ENCODE results near the gene TENT4A.

The TENT4A gene

GRCh38 chr5:6700685-6701355 lies 12.4 kb upstream of the TENT4A start:
- no peak for DNase-seq (ENCODE audit: low read depth)

GRCh38 chr5:6701491-6701890 lies 11.7 kb upstream of the TENT4A start:
- DNase-seq (ENCODE audit: low read depth), result no peak

GRCh38 chr5:6702633-6703032 lies 10.6 kb upstream of the TENT4A start:
- no peak for DNase-seq (ENCODE audit: low read depth)

GRCh38 chr5:6703806-6704205 lies 9.4 kb upstream of the TENT4A start:
- no peak for DNase-seq (ENCODE audit: low read depth)

GRCh38 chr5:6704361-6704851 lies 8.8 kb upstream of the TENT4A start:
- peak; percentile 64 for DNase-seq (ENCODE audit: low read depth)

- no peak for DNase-seq (ENCODE audit: low read depth)
These were observed 8.1 kb upstream of the TENT4A start for GRCh38 chr5:6705088-6705487.

GRCh38 chr5:6705959-6706358 lies 7.3 kb upstream of the TENT4A start:
- DNase-seq (ENCODE audit: low read depth), result no peak

- no peak for DNase-seq (ENCODE audit: low read depth)
These were observed 5.4 kb upstream of the TENT4A start for GRCh38 chr5:6707852-6708251.

- DNase-seq (ENCODE audit: low read depth), result no peak
These were observed 4.4 kb upstream of the TENT4A start for GRCh38 chr5:6708814-6709213.

- no peak for DNase-seq (ENCODE audit: low read depth)
These were observed 3.2 kb upstream of the TENT4A start for GRCh38 chr5:6710070-6710469.

- DNase-seq (ENCODE audit: low read depth), result no peak
These were observed 2.5 kb upstream of the TENT4A start for GRCh38 chr5:6710551-6711318.

GRCh38 chr5:6711409-6712141 lies 1.7 kb upstream of the TENT4A start:
- no peak for DNase-seq (ENCODE audit: low read depth)

GRCh38 chr5:6712142-6712576 lies 1.1 kb upstream of the TENT4A start:
- DNase-seq (ENCODE audit: low read depth), result no peak

- DNase-seq (ENCODE audit: low read depth), result peak; percentile 64
These were observed 507 bp upstream of the TENT4A start for GRCh38 chr5:6712577-6713273.

- DNase-seq (ENCODE audit: low read depth), result no peak
These were observed 1.2 kb downstream of the TENT4A start for GRCh38 chr5:6714226-6715041.

- no peak for DNase-seq (ENCODE audit: low read depth)
These were observed 2.0 kb downstream of the TENT4A start for GRCh38 chr5:6715271-6715670.

GRCh38 chr5:6715758-6716628 lies 2.8 kb downstream of the TENT4A start:
- no peak for DNase-seq (ENCODE audit: low read depth)

- no peak for DNase-seq (ENCODE audit: low read depth)
These were observed 3.5 kb downstream of the TENT4A start for GRCh38 chr5:6716629-6717149.

- no peak for DNase-seq (ENCODE audit: low read depth)
These were observed 4.0 kb downstream of the TENT4A start for GRCh38 chr5:6717247-6717646.

- DNase-seq (ENCODE audit: low read depth), result no peak
These were observed 4.5 kb downstream of the TENT4A start for GRCh38 chr5:6717687-6718086.

Data from GM04503 (cell line).